NCI-H69 (cell line): ENCODE results near the gene STK32A.

Source experiments
- DNase-seq: peaks from one replicate; lab custom pipeline; 2025; lab: John Stamatoyannopoulos, UW

Gene STK32A

DNA sequence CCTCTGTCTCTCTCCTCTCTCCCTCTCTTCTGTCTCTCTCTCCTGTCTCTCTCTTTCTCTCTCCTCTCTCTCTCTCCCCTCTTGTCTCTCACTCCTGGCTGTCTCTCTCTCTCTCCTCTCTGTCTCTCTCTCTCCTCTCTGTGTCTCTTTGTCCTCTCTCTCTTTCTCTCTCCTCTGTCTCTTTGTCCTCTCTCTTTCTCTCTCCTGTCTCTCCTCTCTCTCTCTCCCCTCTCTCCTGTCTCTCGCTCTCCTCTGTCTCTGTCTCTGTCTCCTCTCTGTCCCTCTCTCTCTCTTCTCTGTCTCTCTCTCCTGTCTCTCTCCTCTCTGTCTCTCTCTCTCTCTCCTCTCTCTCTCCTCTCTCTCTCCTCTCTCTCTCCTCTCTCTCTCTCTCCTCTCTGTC lies 25.0 kb downstream of the STK32A start:
- DNase-seq: no peak

DNA sequence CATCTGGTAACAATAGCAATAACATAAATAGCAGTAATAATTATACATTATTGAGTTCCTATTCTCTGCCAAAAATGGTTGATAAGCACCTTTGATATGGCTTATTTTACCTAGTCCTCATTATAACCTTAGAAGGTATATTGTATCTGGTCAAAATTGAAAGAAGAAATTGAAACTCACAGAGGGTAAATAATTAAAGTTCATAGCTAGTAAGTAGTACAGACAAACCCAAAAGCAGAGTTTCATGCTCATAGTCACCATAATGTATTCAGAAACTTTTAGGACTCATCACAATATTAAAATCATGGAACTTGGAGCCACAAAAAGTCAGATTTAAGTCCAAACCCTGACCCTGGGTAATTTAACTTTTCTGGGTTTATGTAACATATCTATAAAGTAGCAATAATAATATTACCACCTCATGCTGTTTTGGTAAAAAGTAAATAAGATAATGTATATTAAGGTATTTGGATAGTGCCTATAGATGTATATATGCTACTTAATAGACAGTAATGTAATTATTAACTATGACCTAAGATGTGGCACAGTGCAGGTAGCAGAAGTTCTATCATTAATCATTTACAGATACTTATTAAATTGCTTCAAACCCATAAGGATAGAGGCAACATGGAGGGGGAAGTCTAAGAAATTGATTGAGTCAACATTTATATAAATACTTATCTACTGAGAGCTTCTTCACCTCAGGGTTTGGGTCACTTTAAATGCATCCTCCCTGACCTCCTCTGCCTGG lies 32.4 kb downstream of the STK32A start:
- DNase-seq: no peak

DNA sequence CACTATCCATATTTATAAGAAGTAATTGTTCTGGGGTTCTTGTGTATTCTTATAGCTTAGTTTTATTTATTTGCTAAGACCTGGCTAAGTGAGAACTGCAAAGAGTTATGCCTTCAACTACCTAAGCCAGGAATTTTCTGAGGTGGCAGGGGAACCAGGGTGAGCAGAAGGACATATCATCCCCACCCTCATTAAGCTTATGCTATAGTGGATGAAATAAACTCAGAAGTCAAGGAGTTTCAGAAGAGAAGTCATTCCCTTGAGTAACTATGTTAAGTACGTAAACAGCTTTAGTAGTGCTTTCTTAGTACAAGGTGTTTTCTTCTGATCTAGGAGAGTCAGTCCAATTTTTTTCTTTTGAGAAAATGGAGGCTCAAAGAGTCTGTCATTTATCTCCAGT lies 41.7 kb downstream of the STK32A start:
- DNase-seq: no peak

DNA sequence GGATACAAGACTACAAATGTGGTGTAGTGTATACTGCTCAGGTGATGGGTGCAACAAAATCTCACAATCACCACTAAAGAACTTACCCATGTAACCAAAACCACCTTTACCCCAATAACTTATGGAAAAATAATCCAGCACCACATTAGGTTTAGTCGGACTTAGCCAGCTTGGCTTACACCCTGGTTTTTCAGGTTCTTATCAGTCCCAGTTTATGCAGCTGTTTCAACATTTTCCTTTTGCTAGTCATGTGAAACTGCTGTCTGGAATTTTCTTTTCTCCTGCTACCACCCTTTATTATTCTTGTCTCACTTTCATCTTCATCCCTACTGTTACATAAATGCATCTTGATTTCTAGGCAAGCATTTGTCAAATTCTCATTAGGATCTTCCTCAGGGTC lies 51.5 kb downstream of the STK32A start:
- DNase-seq: no peak

DNA sequence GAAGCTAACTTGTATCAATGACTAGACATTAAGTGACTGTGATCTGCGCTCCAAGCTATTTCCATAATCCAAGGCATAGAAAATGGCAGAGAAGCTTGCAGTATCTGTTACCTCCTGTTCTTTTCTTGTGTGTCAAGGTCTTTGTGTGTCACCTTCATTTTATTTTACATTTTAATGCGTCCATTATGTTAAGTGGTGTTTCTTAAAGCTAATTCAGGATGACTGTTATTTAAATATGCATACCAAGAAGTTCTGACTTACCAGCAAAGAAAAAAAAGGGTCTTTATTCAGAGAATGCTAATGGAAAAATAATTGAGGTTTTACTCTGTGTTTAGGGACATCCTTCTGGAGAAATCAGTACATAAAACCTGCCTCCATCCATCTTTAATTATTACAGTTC lies 52.3 kb downstream of the STK32A start:
- no peak for DNase-seq

DNA sequence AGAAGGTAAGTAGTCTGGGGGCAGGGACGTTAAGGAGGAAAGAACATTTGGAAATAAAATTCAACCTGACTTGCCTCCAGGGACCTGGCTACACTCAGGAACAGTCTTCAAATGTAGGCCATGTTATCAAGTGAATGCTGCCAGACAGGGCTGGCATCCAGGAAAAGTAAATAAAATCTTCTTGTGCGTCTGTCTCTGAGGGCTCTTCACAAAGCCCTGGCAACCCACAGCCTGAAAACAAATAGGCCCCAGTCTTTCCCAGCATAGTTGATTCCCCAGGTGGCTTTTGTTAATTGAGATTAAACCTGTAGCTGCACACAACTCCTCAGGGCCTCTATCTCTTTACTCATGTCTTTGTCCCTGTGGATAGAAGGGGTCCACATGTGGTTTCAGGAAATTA lies 55.4 kb downstream of the STK32A start:
- peak; percentile 85 for DNase-seq

DNA sequence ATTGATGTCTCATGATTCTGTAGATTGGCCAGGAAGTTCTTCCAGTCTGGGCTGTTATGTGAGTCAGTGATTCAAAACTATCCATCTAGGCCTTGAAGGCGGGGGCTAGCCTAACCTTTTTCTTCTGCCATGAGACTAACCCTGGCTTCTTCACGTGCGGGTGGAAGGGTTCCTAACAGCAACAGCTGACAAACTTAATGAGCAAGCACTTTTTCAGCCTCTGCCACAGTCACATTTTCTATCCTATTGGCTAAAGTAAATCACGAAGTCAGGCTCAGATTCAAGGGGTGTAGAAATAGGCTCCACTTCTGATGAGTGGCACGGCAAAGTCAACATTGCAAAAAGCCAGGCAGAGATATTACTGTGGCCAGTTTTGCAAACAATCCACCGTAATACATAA lies 68.4 kb downstream of the STK32A start:
- no peak for DNase-seq

DNA sequence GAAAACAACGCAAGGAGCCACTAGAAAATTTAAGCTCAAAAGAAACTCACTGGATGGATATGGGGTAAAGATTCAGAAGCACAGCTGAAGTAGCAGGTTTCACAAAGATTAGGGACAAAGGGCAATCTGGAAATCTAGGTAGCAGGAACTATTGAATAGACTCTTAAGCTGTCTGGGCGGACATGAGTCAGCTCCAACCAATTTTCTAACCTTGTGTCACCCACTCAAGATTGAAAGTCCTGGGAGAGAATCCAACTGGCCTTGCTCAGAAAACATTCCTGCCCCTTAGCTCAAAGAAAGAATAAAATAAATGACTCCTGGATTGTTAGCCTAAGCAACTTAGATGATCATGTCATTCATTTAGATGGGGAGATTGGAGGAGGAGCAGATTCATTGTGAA lies 69.2 kb downstream of the STK32A start:
- no peak for DNase-seq

DNA sequence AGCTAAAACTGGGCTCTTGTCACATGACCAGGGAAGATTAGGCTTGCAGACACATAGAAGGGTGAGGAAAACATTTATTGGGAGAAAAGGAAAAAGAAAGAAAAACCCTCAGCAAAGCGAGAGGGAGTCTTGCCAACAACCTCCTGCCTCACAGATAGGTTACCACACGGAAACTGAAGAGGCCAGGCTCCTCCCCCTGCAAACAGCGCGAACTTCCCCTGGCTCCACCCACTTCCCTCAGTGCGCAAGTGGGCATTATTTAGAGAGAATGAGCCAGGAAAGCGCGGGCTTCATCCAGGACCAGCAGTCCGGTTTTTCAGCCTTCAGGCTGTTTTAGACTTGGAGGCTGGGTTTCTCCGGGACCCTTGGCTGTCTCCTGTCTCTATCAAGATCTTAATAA lies 70.3 kb downstream of the STK32A start:
- no peak for DNase-seq

DNA sequence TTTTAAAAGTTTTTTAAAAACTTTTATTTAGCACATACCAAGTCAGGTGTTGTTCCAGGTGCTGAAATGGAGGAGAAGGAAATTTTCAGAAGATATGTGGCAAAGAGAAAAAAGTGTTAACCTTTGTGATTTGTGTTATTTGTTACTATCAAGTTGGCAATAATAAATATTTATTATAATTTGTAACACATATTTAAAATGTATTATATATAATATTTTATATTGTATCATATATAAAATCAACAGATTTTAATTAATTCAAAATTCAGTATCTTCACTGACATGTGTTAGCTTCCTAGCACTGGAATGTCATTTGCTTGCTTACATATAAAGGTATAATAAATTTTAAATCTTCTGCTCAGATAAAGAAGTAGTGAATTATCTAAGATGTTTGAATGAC lies 71.5 kb downstream of the STK32A start:
- DNase-seq: no peak

DNA sequence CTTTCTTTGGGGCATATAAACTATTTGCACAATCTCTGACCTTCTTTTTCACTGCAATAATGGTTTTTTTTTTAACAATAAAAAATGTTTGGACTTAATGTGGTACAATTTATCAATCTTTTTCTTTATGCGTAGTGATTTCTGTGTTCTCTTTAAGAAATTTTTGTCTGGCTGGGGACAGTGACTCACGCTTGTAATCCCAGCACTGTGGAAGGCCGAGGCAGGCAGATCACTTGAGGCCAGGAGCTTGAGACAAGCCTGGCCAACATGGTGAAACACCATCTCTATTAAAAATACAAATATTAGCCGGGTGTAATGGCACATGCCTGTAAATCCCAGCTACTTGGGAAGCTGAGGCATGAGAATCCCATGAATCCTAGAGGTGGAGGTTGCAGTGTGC lies 72.3 kb downstream of the STK32A start:
- DNase-seq: no peak

DNA sequence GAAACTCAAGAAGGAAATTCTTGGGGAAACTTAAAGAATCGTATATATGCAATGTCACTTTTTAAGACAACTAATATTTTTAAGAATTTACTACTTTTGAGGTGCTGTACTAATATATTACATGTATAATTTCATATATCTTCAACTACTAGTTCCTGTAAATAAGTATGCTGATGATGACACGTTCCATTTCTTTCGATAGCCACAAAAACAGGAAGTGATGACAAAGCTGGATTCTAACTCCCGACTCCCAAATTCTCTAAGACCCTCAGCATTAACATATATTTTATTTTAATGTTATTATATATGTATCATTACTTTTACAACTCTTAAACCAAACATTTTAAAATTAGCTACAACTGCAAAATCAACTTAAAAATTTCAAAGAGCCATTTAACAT lies 74.8 kb downstream of the STK32A start:
- DNase-seq: no peak

DNA sequence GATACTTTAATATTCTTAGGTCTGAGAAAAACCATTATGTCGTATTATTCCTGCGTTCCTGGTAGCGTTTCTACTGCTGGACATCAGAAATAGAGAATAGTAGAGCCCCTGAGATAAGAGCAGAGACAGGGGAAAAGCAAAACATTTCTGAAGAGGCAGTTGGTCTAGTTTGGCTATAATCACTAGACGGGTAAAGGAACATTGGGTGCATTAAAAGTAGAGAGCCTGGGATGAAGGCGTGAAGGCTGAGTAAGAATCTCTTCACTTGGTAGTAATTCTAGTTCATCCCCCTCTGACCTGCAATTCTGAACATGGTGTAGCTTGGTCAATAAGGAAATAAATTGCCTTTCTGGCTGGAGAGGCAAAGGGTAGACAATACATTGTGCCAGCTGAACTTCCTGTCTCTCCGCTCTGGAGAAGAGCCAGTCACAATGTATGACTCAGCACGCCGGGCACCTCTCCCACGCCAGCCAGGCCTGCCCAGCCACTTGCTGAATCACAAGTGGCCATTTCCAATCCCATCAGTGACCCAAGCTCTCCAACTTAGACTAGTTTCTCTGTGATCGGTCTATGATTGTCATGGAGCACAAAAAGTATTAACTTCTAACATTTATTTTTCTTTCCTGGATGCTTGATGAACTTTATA lies 75.4 kb downstream of the STK32A start:
- DNase-seq: peak; percentile 92

DNA sequence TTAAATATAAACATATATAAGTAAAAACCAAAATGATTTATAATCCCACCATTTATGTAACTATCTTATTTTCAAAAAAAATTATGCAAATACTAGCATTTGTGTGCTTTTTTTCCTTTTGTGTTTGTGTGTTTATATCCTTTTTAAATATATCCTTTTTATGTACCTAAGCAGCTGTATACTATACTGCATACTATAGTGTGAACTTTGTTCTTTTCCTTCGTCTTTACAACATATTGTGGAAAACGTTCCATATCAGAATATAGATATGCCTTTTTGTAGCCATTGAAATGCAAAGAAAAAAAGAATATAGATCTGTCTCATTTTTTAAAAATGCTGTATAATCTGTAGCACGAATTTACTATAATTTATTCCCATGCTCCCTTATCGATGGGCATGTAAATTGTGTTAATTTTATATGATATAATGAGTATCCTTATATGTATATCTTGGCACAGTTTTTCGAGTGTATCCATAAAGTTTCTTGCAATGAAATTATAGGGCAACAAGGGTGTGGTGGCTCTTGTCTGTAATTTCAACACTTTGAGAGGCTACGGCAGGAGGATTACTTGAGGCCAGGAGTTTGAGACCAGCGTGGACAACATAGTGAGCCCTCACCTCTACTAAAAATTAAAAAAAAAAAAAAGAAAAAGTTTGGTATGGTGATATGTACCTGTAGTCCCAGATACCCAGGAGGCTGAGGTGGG lies 83.3 kb downstream of the STK32A start:
- no peak for DNase-seq

DNA sequence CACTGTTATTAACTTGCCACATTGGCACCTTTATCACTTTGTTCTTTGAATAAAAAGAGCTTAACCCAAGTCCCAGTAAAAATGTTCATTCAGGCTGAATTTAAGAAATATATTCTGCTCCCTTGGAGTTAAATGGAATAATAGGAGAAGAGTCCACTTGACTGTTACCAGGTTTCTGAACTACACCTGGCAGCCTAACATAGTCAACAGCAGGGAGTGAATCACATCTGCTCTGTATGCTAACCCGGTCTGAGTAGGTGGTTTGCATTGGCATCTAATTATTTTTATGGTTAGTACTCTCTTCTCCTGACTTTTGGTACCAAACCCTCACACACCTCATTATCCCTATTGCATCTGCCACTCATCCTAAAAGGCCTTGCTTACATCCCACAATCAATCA lies 86.7 kb downstream of the STK32A start:
- DNase-seq: peak; percentile 79

DNA sequence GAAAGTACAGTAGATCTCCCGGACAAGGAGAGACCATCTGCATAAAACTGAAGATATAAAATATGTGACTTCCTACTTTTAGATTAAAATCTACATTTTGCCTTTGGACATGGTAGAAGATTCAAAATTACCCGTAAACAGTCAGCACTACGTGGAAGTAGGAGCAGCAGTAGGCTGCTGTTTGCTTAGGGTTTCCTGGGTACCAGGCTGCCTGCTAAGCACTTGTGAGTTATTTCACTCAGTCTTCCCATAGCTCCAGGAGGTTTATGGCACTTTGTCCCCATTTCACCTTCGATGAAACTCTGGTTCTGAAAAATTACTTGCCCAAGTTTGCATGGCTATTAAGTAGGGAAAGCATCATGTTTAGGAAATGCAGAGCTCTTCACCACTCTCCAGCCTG lies 92.6 kb downstream of the STK32A start:
- peak; percentile 45 for DNase-seq

DNA sequence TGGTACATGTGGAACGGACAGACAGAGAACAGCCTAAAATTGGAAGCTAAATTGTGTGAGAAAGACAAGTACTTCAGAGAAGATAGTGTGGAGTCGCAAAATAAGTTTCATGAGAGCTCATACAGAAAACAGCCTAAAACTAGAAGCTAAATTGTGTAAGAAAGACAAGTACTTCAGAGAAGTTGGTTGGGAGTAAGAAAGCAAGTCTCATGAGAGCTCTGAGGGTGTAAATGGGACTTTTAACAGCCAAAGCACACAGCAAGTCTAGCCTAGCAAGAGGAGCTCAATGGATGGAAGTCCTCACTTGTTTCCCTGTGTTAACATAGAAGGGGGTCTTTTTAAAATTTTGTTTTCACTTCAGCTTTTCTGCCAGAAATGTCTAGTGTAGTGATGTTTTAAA lies 93.1 kb downstream of the STK32A start:
- no peak for DNase-seq

DNA sequence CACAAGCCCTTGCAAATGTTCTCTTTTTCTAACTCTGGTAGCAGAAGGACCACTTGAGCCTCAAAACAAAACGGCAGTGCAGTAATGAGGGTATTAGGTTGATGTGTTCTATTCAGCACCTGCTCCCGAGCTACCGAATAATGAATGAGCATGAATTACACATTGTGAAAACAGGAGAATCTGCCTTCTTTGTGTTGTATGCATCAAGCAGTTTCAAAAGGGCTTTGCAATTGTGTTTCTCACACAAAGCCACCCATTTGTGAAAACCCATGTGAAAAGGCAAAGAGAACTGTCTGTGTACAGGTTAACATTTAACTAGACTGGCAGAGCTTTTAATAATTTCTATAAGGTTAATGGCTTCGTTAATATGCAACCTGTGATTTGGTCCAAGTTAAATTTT lies 97.8 kb downstream of the STK32A start:
- DNase-seq: peak; percentile 74

DNA sequence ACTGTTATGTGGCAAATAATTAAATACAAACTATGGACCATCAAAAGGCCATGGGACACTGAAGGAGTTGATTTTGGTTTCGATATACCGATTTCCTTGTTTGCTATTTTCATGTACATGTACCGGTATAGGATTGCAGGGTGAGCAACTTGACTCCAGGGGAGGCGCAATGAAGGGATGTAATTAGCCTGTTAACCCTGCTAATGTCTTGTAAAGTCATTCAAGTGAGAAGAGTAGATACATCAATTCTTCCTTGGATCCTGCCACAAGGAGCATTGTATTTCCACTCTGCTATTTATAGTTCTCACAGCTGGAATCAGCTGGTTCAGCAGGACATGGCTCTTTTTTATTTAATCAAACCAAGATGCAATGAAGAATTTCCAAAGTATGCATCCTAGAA lies 102.0 kb downstream of the STK32A start:
- DNase-seq: peak; percentile 55

DNA sequence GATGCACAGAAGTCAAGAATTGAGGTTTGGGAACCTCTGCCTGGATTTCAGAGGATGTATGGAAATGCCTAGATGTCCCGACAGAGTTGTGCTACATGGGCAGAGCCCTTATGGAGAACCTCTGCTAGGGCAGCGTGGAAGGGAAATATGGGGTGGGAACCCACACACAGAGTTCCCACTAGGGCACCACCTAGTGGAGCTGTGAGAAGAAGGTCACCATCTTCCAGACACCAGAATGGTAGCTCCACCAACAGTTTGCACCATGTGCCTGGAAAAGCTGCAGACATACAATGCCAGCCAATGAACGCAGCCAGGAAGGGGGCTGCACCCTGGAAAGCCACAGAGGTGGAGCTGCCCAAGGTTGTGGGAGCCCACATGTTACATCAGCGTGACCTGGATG lies 104.5 kb downstream of the STK32A start:
- peak; percentile 20 for DNase-seq

DNA sequence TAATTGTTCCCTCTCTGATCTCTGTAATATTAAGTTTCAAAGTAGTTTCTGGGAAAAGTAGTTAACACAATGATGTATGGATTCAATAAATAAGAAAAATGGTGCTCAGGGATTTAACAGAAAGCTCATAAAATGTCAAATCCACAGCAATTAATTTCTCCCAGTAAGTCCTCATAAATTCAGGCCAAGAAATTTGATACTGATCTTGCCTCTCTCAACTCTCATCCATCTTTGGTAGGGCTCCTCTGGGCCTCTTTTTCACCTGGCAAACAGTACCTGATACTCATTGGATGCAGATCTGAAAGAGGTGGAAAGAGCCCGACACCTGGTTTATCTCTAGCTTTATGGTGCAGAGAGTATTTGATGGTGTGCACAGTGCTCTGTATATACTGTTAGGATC lies 106.1 kb downstream of the STK32A start:
- no peak for DNase-seq

DNA sequence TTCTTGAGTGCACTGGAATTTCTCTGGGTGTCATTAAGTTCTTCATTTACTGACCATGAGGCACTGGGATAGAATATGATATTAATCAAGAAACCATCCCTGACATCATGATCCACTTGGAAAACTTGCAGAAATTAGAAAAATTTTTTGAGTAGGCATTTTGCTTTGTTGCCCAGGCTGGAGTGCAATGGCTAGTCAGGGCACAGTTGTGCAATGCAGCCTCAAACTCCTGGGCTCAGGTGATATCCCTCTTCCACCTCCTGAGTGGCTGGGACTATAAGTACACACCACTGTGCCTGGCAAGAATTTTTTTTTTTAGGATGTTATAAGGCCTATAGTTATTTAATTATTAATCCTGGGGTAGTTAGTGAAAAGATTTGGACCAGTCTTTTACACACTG lies 106.5 kb downstream of the STK32A start:
- DNase-seq: no peak

DNA sequence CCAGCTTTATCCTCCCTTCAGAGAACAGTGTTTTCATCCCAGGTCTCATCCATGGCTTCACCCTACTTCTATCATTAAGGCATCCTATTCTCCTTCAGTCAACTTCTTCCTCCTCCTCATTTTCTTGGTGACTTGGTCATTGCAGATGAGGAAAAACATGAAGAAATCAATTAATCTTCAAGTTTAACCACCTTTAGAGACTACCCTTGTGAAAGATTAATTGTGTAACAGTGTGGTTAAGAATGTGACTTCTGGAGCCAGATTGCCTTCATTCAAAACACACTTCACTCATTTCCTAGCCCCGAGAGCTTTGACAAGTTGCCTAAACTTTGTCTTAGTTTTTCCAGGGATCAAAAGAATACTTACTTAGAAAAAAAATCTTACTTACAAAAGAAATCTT lies 110.0 kb downstream of the STK32A start:
- no peak for DNase-seq
